AG04449 (cell line): Measurements from ENCODE around the gene ORMDL3.
"Not testable (repeated sequence)": the region's sequence is repeated elsewhere in the genome, so short reads cannot be mapped to it uniquely, and the experiment has no call there.

ENCODE experiments used
- CTCF ChIA-PET: fragments of 350-600 bp; formaldehyde crosslinking; extraction: SDS; loops from one replicate; lab custom pipeline; 2021; ENCODE audit warnings: antibody characterized with exemption; lab: Yijun Ruan, JAX
- POLR2A ChIA-PET: fragments of 400-600, 350-600 bp; formaldehyde crosslinking; extraction: SDS; loops from one replicate; lab custom pipeline; 2020; ENCODE audit warnings: antibody characterized with exemption, inconsistent platforms; lab: Yijun Ruan, JAX
- DNase-seq: peaks from one replicate; pipeline ENCODE4 v3.0.0-alpha.2; 2010; ENCODE audit warnings: low read depth, low spot score
- H3K4me3 ChIP-seq: 2 replicates; pipeline ENCODE4 v1.5.1; 2011; ENCODE audit warnings: low read depth, mild to moderate bottlenecking, control low read depth, low read length
- CTCF ChIP-seq: IDR thresholded peaks from one replicate; pipeline ENCODE4 v1.5.1; 2011; ENCODE audit warnings: mild to moderate bottlenecking, moderate library complexity, low read length, control low read depth, inconsistent platforms; ENCODE audit not compliant: insufficient read depth; ENCODE audit errors: missing control alignments

Gene ORMDL3

GRCh38 chr17:39889200-39889599, 38.2 kb downstream of the ORMDL3 start:
- POLR2A ChIA-PET, result no interaction called here
- no peak for DNase-seq
- CTCF ChIA-PET, result no interaction called here
- H3K4me3 ChIP-seq, result no peak overlapping the region
- no peak for TF ChIP-seq CTCF

GRCh38 chr17:39887078-39887477, 40.3 kb downstream of the ORMDL3 start:
- CTCF ChIA-PET, result no interaction called here
- DNase-seq, result no peak
- POLR2A ChIA-PET, result no interaction called here
- TF ChIP-seq CTCF, result no peak
- no peak overlapping the region for H3K4me3 ChIP-seq

- DNase-seq, POLR2A ChIA-PET, H3K4me3 ChIP-seq: not testable (repeated sequence)
- CTCF ChIA-PET, result interaction anchor here (3.4 kb wide), 1 partner anchor 13 kb away, joined by 24 read pairs; no protein-coding TSS in a partner anchor
These were observed 41.3 kb downstream of the ORMDL3 start for GRCh38 chr17:39886102-39886501.

GRCh38 chr17:39872751-39873150, 54.6 kb downstream of the ORMDL3 start:
- TF ChIP-seq CTCF, result no peak
- ChIA-PET CTCF (interaction anchor here (0.7 to 4.8 kb wide), 28 partner anchors 10 to 240 kb away, joined by 3 to 109 read pairs (median 4); partner anchors contain the start of gene PSMD3), POLR2A (no interaction called here)
- peak; percentile 5 for DNase-seq
- H3K4me3 ChIP-seq, result no peak overlapping the region

GRCh38 chr17:39871801-39872200, 55.6 kb downstream of the ORMDL3 start:
- ChIA-PET CTCF (interaction anchor here (0.8 to 4.8 kb wide), 17 partner anchors 13 to 241 kb away, joined by 3 to 109 read pairs (median 4); partner anchors contain the start of gene PSMD3), POLR2A (no interaction called here)
- TF ChIP-seq CTCF, result no peak
- no peak overlapping the region for H3K4me3 ChIP-seq
- DNase-seq, result no peak
